Measurements from ENCODE around the gene CSF2RB. TPM values are rescaled to one million over a fixed set of nuclear protein-coding genes. Genes with fewer than 3 reads are reported as not detected.
A peak's percentile ranks its signal among the peaks of the same experiment; 100 is the strongest.

Gene CSF2RB
- total and polyA plus RNA-seq, 8 donors, result 2.5 to 47.5 (median 3.6) TPM

DNA sequence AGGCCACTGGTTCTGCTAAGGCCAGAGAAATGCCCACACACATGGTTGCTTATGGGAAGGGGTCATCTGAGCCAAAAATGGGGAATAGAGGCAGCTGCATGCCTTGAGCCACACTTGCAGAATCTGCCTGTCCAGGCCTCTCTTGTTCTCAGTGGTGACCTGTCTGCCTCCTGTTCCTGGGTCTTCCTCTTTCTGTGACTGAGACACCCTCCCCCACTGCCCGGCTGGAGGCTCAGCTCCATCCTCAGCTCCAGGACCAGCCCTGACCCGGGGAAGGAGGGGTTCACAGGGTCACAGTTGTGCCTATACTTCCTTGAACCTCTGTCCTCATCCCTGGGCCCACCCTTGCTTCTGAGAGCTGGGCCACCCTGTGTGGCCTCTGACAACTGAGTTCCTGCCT is 52.3 kb downstream of the CSF2RB start:
- H3K27ac ChIP-seq, result no peak overlapping the region
- TF ChIP-seq, protein P1, sequence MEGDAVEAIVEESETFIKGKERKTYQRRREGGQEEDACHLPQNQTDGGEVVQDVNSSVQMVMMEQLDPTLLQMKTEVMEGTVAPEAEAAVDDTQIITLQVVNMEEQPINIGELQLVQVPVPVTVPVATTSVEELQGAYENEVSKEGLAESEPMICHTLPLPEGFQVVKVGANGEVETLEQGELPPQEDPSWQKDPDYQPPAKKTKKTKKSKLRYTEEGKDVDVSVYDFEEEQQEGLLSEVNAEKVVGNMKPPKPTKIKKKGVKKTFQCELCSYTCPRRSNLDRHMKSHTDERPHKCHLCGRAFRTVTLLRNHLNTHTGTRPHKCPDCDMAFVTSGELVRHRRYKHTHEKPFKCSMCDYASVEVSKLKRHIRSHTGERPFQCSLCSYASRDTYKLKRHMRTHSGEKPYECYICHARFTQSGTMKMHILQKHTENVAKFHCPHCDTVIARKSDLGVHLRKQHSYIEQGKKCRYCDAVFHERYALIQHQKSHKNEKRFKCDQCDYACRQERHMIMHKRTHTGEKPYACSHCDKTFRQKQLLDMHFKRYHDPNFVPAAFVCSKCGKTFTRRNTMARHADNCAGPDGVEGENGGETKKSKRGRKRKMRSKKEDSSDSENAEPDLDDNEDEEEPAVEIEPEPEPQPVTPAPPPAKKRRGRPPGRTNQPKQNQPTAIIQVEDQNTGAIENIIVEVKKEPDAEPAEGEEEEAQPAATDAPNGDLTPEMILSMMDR (IDR thresholded peaks at IDR 0.05), result no peak
- H3K36me3 ChIP-seq, result no peaks in the 10 kb centered on the region
- peaks cover 0 to 27% of the 10 kb centered on the region in 2 donors for H3K4me1 ChIP-seq
- ATAC-seq (no peak), DNase-seq (peak in 1 of 4 donors; percentile 79)
- no peaks in the 10 kb centered on the region for H3K9me3 ChIP-seq
- H3K27me3 ChIP-seq, result peaks cover 0 to 8% of the 10 kb centered on the region in 2 donors
- H3K4me3 ChIP-seq, result no peak overlapping the region
- intact Hi-C loops (cut with DNase I), result no loop called here

DNA sequence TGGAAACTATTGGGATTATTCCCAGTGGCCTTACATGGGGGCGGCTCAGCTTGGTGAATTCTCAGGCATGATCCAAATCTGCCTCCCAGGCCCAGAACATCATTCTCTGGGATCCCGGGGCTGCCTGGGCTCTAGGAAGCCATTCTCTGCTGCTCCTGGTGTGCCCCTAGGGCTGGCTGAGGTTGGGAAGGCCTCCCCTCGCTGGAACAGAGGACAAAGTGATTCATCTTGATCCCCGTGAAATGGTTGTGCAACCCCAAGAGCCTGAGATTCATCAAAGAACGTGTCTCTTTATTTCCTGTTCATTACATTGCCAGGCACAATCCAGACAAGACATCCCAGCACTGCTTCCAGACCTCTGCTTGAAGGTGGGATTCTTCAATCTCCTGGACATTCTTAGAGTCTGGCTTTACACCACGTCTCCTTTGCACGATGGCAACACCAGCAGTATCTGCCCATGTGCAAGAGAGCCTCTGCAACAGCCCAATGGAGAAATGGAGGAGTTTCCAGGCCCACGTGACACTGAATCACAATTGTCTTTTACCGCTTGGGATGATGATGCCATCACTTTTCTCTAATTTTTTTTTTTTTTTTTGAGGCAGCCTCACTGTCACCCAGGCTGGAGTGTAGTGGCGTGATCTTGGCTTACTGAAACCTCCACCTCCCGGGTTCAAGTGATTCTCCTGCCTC is 53.6 kb downstream of the CSF2RB start:
- Histone ChIP-seq H3K9me3 (no peaks in the 10 kb centered on the region), H3K4me1 (peaks cover 0 to 27% of the 10 kb centered on the region in 2 donors), H3K4me3 (no peak overlapping the region), H3K27me3 (no peaks in the 10 kb centered on the region), H3K27ac (peak overlapping the region in 1 of 2 donors; percentile 28), H3K36me3 (no peaks in the 10 kb centered on the region)
- TF ChIP-seq, protein P1 (IDR thresholded peaks at IDR 0.05), result no peak
- intact Hi-C loops (cut with DNase I), result no loop called here
- DNase-seq (no peak), ATAC-seq (no peak)

DNA sequence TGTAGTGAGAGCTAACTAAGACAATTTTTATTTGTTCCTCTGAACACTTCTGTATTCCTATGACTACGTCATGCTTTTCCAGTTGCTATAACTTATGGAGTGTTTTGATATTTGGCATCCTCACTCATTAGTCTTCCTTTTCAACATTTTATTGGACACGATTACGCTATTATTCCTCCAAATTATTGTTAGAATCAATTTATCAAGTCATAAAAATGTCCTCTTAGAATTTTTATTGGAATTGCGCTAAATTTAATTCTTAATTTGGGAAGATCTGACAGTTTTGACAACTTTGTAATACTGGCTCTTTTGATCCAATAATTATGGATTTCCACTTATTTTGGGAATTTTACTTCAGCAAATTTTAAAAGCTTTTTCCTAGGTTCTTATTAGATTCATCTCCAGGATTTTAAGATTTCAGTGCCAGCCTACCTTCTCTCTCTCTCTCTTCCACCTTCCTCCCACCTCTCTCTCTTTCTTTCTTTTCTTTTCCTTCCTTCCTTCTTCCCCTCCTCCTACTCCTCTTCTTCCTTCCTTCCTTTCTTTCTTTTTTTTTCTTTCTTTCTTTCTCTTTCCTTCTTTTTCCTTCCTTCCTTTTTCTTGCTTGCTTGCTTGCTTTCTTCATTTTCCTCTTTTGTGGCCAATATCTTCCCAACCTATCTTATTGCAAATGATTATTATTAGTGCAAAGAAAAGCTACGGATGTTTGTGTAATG is 55.0 kb downstream of the CSF2RB start:
- Histone ChIP-seq H3K27me3 (no peaks in the 10 kb centered on the region), H3K9me3 (no peaks in the 10 kb centered on the region), H3K4me1 (peaks cover 0 to 27% of the 10 kb centered on the region in 2 donors), H3K27ac (no peak overlapping the region), H3K4me3 (no peak overlapping the region), H3K36me3 (no peaks in the 10 kb centered on the region)
- DNase-seq (no peak), ATAC-seq (no peak)
- intact Hi-C loops (cut with DNase I), result no loop called here
- TF ChIP-seq, protein P1 (IDR thresholded peaks at IDR 0.05), result no peak

DNA sequence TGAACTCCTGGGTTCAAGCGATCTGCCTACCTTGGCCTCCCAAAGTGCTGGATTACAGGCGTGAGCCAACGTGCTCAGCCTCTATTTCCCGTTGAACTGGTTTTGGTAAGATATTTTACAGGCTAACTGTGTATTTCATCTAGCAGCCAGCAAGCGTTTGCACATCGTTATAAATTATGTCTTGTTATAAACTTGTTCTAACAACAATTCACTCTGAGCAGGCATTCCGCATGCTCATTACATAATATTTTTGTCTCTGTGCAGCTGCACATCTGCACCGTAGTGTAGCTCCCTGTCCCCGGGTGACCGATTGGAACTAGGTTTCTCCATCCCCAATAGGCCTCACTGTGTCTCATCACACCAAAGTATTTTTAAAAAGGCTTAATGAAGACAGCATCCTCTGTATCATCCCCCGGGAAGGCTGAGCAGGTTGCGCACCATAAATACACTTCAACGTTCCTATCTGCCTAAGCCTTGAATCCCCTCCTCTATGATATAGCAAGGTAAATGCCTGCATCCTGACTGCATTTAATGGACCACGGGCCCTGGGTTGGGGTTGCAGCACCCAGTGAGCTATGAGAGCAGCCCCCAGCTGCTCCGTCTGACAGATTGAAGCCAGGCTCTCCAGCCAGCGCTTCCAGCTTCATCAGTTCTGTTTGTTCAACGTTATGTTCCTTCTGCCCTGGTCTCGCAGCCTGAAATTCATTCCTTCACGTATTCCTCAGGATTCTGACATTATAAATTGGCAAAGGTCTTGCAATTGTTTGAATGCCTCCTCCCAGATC is 58.1 kb downstream of the CSF2RB start:
- no peaks in the 10 kb centered on the region for H3K27me3 ChIP-seq
- TF ChIP-seq, protein P1 (IDR thresholded peaks at IDR 0.05), result no peak
- no peak overlapping the region for H3K27ac ChIP-seq
- H3K4me1 ChIP-seq, result peaks cover 0 to 27% of the 10 kb centered on the region in 2 donors
- H3K9me3 ChIP-seq, result no peaks in the 10 kb centered on the region
- no peaks in the 10 kb centered on the region for H3K36me3 ChIP-seq
- ATAC-seq (no peak), DNase-seq (no peak)
- intact Hi-C loops (cut with DNase I), result no loop called here
- no peak overlapping the region for H3K4me3 ChIP-seq

DNA sequence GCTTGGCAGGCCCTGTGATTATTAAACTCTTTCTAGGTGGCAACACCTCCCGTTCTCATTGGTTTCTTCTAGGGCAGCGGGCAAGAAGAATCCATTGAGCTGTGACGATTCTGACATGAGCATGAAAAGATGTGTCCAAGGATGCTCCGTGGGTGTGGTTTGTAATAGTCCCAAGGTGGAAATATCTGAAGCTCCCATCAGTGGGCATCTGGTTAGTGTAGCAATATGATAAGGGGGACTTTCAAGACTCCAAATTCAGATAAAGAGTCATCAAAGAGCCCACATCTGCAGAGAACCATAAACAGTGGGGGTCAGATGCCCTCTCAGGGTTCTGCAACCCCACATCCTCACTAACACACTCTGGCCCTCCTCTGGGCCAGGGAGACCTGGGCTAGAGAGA is 63.2 kb downstream of the CSF2RB start:
- DNase-seq (no peak), ATAC-seq (no peak)
- Histone ChIP-seq H3K4me3 (no peak overlapping the region), H3K36me3 (no peaks in the 10 kb centered on the region), H3K9me3 (no peaks in the 10 kb centered on the region), H3K4me1 (peaks cover 5 to 26% of the 10 kb centered on the region in 2 donors), H3K27ac (no peak overlapping the region), H3K27me3 (no peaks in the 10 kb centered on the region)
- intact Hi-C loops (cut with DNase I), result loop anchor here in 1 of 2 donors (5.0 kb wide), 2 partner anchors 119 to 194 kb away; no protein-coding TSS in a partner anchor
- TF ChIP-seq, protein P1 (IDR thresholded peaks at IDR 0.05), result no peak

All from left lung (tissue), 10 donors.